ENCODE results near the gene CAMK2D.

CAMK2D gene

DNA sequence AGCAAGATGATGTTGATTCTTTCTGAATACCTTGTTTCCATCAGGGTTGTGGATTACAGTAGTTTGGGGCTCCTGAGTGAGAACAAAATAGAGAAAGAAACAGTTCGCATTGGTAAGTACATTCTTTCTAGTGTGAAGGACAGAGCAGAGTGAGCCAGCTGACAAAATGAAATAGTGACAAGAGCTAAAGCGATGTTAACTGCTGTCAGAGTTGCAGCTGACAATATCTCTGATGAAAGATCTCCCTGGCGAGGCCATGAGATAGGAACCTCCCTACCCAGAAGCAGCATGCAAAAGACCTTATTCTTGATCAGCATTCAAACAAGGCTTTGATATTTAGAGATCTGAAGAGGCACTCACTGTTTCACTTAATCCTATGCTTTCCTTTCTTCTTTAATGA lies 258.6 kb downstream of the CAMK2D start:
- no peak for DNase-seq

DNA sequence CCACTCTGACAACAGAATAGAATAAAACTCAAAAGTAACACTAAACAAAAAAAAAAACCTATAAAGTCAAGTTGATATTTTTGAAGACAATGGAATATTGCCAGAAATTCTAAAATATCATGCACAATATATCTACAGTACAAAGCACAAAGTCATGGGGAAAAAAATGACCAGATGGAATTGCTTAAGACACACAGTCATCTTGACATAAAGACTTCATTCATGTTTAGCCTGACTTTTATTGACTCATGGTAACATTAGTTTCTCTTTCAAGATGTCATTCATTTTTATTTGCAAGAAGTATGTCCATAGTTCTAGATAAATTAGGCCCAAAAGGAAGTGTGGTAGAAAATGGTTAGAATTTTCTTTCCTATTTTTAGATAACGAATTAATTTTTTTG lies 259.1 kb downstream of the CAMK2D start:
- DNase-seq = no peak

DNA sequence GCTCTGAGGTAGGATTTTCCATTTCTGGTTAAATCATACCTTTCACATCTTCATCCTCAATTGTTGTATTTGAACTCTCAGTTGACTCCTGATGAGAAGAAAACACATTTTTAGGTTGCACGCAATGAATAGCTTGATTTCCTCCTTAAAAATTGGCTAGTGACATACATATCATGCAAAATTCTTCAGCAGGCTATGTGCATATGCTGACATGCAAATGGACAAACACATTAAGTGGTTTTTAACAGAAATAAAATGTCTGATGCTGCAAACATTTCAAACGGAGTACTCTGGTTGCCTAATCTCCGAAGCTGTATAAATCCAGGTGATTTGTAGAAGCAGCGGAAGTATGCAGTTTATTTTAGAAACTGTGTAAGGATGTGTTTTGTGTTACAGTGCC lies 261.1 kb downstream of the CAMK2D start:
- DNase-seq = no peak

DNA sequence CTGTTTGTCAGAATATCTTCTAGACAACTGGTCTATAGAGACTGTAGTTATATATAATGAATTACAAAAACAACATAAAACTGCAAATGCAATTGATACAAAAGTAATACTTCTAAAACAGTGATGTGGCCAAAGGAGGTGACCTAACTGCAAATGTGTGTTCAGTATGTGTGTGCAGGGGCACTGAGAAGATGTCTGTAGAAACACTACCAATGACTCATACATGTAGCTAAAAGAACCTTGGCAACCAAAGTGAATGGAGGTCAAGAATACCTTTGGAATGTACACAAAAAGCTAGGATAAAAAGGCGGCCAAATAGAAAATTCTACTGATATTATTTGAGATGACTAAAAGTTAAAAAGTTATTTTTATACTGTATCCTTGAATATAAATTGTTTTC lies 261.8 kb downstream of the CAMK2D start:
- no peak for DNase-seq

DNA sequence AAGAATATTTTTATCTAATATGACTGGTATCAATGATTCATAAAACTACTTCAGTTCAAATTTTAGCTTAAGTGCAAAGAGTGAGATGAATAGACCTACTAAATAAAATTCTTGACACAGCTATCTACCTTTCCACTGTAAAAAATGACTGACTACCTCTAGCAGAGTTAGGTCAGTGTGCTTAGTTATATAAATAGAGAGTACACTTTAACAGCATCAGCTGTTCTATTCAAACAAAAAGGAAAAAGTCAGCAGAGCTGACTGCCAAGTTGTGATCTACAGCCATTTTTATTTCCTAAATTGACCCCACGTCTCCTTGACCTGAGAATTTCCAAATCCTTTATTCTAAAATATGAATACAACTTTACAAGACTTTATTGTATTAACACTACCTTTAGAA lies 262.4 kb downstream of the CAMK2D start:
- DNase-seq = no peak

DNA sequence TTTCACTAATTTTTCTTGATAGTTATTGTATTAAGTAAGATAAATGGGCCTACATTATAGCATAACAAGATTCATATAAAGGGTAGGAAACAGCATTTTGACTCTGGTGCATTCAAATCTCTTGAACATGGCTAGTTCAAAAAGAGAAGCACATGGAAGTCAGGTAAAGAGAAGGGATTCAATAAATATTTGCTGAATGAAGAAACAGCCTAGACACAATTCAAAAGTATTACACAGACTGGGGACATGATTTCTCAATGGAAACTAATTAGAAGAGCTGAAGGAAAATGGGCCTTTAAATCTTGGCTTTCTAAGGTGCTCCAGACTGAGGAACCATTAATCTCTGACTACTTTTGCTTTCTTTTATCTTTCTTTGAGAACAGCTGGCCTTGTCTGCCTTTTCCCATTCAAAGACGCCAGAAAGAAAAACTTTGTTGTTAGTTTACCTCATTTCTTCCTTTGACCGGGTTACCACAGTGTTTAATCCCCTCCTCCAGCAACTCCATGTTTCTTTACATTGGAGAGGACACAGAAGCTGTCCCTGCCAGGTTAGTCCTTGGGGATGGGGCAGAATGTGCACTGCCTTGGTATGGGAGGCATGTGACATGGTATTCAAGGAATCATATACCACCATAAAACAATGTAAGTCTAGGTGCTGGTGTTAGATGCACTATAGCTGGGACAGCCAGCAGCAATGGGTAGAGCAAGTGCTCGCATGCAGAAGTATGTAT lies 264.2 kb downstream of the CAMK2D start:
- DNase-seq = no peak

DNA sequence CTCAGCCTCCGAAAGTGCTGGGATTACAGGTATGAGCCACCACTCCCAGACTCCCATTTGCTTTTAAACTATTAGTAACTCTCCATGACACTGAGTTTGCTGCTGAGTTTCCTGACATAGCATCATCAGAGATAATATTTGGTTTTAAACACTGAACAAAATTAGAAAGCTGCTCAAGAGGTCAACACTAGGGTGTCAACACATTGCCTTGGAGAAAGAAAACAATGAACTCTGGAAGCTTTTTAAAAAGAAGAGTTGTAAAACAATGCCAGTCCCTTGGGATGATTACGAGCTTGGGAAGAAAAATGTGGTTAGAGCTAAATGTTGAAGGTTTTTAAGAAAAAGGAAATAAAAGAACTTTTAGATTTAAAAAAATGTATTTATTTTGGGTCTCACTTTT lies 264.8 kb downstream of the CAMK2D start:
- no peak for DNase-seq

DNA sequence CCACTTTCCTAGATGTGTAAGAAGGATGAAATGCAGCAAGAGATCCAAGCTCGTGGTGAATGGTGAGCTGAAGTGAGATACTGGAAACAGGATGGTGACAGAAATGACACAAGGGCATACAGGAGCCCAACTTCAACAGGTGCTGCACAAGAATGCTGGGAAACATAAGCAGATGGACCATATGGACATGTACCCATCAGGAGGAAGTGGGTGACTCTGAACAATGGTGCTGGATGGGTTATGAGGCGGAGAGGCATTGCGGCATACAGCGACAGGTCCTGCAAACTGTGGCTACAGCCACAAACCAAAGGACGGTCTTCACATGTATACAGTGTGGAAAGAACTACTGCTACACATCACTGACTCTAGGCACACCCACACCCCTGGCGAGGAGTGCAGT lies 265.7 kb downstream of the CAMK2D start:
- no peak for DNase-seq

DNA sequence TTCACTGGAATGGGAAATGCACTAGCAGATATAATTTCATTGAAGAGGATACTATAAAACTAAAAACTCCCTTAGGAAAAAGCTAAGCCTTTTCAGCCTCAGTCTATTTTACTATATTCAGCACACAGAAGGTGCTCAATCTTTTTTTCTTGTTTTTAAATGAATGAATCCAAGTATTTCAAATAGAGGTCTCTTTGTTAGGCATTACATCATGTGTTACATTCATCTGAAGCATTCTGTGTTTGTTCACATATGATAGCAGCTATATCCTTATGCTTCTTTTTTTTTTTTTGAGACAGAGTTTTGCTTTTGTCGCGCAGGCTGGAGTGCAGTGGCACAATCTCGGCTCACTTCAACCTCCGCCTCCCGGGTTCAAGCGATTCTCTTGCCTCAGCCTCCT lies 278.4 kb downstream of the CAMK2D start:
- no peak for DNase-seq

DNA sequence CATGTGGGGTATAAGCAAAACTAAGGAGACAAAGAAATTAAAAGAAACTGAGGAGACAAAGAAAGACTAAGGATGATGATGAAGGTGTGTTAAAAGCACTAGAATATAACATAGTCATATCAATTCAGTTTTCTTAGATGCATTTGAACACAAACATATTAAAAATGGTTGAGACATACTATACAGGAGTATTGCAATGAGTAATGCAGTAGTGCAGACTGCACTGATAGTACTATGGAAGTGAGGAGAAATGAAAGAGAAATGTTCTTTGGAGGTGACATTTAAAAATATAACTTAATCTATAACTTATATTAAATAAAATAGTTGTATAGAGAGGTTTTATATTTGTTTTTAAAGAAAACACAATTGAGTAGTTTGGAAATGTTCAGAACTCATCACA lies 279.2 kb downstream of the CAMK2D start:
- DNase-seq = no peak

DNA sequence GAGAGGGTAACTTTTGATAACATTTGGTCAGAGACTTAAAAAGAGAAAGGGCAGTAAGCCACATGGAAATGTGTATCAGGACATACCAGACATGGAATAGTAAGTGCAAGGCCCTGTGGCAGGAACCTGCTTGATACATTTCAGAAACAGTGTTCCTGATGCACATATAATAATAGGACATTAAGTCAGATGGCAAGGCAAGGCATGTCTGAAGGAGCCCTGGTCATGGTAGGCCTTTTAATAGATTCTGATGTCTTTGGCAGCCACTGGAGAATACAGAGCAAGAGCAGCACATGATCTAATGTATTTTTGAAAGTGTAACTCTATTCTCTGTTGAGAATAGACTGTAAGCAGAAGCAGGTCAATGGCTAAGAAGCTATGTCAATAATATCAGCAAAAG lies 279.7 kb downstream of the CAMK2D start:
- DNase-seq = no peak

DNA sequence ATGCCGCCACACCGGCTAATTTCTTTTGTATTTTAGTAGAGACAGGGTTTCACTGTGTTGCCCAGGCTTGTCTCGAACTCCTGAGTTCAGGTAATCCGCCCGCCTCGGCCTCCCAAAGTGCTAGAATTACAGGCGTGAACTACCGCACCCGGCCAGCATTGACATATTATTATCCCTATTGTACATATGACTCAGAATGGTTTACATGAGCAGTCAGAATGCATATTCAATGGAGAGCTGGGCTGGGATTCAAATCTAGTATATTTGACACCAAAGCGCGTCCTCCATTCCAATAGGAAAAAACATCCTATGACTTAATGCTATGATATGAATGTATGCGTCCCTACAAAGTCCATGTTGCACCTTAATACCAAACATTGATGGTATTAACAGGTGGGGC lies 281.4 kb downstream of the CAMK2D start:
- no peak for DNase-seq

DNA sequence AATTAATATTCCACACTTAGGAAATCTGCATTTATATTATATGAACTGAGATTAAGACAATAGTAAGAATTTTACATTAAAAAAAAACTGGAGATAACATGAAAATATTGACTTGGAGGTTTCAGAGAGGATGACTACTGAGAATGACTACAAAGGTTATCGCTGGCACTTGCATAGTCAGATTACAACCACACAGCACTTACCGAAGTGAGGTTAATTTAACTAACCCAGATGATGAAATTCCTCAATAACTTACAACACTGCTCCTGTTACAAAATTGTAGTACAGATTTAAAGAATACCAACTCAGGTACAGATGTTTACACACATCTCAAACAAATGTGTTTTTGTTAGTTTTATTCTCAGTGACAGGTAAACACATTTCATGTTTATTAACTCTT lies 283.5 kb downstream of the CAMK2D start:
- no peak for DNase-seq

DNA sequence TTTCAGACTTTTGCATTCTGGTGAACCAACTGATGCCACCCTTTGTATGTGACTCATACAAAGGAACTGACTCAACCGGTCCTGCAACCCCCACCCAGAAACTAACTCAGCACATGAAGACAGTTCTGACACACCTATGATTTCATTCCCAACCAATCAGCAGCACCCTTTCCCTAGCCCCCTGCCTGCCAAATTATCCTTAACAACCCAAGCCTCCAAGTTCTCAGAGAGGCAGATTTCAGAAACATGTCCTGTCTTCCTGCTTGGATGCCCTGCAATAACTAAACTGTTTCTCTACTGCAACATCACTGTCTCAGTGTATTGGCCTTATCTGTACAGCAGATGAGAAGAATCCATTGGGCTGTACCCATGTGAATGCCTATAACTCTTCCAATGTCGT lies 284.7 kb downstream of the CAMK2D start:
- no peak for DNase-seq

DNA sequence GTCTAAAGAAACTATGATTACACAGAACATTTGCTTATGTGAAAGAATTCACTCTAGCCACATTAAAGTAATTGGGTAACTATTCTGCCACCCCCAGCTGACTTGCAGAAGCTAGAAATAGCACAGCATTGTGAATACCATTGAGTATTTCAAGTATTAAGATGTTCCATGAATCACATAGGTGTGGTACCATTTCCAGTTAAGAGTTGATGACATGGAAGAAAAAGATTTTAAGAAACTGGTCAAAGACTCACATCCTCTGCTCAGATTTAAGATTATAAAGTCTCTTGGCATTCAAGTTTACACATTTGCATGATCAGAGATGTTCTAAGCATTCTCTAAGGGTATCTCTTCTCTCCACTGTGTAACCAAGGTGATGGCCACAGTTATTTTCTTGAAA lies 287.5 kb downstream of the CAMK2D start:
- no peak for DNase-seq

DNA sequence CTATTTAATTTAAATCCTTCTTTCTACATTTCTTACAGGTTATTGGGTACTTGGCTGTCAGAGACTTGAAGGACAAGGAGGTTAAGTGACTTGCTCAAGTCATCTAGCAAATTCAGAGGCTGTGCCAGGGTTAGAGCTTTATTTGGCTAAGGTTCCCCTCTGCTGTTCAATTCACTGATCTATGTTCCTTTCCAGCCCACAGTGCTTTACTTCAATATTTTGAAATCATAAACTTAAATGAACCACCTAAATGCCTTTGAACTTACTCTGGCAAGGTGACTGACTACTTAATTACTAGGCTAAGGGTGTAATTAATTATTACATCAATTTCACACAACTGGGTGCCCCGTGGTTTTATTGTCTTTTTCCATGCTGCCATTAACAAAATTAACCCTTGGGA lies 288.7 kb downstream of the CAMK2D start:
- no peak for DNase-seq

DNA sequence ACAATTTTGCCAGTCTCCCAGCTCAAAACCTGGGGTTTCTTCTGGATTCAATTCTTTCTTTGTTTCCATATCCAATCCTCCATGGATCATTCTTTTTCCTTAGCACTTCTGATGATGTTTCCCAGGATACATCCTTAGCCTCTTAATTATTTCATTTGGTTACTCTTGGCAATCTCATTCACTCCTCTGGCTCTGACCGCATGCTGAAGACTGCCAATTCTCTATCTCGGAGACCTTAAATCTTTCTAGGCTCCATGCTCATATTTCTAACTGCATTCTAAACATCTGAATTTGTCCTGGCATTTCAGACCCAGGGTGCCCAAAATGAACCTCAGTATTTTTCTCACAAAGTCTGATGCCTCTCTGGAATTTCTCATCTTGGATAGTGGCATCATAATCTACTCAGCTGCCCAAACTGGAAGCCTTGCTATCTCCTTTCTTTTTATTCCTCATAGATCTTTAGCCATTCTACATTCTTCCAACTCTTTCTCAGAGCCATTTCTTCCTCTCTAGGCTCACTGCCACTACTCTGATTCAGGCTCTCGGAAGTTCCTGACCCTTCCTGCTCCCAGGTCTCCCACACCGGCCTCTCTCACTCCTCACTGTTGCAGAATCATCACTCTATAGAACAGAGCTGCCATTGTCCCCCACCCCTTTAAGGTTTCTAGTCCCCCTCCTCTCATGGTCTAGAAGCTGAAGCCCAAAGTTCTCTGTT lies 290.2 kb downstream of the CAMK2D start:
- DNase-seq = no peak

DNA sequence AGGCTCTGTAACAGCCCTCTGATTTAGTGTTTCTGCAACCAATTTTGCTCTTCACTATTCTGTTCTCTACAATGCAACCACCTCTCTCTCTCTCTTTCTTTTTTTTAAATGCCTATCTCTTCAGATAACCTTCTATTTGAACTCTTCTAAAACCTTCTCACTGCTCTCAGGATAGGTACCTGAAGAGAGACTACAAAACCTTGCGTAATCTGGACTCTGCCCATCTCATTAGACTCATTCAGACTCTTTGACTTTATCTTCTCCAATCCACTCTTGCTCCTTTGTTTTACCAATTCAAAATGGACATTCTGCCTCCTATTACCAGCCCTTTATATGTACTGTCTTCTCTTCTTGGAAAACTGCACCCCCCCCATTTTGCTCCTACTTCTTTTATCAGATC lies 291.6 kb downstream of the CAMK2D start:
- no peak for DNase-seq

DNA sequence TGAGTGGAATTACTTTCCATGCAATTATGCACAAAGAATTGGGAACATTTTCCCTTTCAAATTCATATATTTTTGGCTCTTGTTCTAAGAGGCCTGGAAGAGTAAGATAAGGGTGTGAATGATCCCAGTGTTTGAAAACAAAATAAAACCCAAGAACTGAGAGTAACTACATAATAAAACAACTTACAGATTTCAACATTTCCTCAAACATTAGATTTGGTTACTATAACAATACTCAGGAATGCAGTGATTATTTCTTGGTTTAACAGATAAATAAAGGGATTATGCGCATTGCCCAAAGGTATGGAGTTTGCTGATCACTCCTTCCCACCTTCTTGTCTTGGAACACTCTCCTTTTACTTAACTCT lies 292.5 kb downstream of the CAMK2D start:
- DNase-seq = no peak

DNA sequence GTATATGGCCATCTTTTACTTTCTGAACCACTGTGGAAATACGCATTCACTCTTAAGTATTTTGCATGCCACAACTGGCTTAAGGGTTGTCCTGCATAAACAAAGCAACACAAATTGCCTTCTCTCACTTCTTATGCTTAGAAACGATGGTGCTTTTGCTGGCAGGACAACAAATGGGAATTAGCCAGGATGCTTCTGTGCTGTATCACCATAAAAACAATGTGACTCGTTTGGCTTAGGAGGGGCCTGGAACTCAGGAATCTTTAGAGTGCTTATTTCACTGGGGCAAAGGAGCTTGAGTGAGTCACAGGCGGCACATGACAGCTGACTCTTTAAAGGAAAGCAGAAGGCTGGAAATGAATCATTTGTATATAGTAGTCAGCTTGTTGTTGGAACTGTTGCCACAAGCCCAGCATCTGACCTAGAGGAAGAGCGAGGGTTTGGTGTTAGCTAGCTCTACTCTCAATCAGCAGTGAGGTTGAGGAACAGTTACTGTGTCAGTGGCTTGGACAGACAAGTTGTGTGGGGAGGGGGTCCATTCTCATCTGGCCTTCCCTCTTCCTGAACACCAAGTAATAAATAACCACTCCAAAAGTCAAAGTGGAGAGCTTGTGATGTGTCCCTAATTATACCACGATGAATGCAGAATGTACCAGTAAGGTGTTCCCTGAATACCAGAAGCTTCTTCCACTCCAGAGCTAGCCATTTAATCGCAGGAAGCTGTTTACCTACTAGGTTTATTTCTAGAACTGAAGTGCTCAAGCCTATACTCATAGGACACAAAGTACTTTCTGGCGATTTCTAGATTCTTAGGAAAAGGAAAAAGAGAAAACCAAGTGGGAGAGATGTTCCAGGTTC lies 293.1 kb downstream of the CAMK2D start:
- no peak for DNase-seq

DNA sequence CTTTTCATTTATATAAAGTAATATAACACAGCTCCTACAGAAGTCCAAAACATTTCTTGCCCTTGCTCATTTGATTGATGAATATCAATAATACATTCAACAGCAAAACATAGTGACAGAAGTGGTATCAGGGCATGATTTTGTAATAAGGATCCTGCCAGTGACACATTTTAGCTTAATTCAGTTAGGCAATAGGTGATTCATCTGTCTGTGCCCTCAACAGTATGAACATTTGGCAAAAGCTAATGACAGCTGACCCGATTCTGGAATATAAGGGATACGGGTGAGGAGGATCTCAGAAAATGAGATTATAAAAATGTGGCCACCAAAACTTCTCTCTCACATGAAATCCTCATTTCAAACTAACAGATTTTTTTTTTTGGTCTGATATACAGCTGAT lies 294.0 kb downstream of the CAMK2D start:
- no peak for DNase-seq

DNA sequence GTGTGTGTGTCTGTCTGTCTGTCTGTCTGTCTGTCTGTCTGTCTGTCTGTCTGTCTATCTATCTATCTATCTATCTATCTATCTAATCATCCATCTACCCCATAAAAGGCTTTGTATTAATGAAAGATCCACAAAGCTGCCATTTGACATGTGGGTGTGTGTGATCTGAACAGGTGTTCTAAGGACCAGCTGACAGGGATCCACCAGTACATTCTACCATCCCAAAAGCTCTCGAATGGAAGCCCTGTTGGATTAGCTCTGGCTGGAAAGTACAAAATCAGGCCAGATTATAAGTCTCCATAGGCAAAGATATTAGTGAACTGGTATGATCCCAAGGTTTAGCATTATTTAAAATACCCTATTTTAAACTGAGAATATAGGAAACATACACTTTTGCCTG lies 299.3 kb downstream of the CAMK2D start:
- no peak for DNase-seq

DNA sequence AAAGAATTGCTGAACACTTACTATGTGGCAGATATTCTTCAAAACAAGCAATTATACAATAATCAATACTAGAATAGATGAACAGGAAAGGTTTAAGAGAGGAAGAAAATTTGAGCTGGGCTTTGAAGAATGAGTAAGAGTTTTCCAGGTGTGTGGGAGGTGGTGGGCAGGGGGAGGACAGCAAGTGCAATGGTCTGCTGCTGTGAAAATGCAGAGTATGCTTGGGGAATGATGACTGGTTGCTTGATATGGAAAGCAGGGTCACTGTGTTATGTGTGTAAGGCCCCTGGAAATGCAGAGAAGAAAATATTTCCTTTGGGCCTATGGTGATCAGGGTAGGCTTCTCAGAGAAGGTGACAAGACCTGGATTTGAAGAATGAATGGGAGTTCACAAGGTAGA lies 300.3 kb downstream of the CAMK2D start:
- DNase-seq = no peak

DNA sequence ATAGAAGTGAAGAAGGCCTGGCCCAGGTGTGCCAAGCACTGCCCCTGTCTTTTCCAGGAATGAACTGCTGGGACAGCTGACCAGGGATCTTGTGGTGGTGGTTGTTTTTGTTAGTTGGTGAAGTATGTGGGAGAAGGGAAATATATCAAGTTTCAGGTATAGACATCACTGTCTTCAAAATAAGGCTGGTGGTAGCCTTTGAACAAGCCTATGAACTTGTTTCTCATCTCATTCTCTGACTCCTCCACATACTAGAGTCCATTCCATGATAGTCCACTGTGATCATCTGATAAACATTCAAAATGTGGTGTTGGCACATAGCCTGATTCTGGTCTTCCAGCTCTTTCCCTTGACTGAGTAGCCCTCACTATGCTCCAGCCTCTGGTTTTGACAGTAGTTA lies 303.7 kb downstream of the CAMK2D start:
- no peak for DNase-seq

Measured in activated CD8-positive, alpha-beta memory T cell treated with anti-CD3 and anti-CD28 coated beads, Interleukin-2, amount 50 U/mL, for 48 hours (primary cell).